Measurements from ENCODE around the gene FZD4.

DNA sequence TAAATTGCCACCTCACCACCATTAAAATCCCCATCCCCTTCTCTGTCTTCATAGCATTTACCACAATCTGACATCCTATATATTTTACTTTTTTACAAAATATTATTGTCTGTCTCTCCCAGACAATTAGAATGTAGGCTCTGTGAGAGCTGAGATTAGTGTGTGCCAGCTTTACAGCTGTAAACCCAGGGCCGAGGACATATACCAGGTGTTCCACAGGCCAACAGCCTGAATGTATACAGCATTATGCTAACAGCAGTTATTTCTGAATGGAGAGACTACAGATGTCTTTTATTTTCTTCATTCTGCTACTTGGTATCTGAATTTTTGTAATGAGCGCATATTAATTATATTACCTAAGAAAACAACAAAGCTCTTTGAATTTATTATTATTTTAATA lies 36.7 kb downstream of the FZD4 start:
- TF ChIP-seq POLR2AphosphoS5 (IDR thresholded peaks at IDR 0.05; ENCODE audit: insufficient read depth in 1 of 2, low read depth in 1 of 2) (no peak), CTCF (IDR thresholded peaks at IDR 0.05) (no peak), POLR2A (IDR thresholded peaks at IDR 0.05) (no peak)
